ENCODE results near the gene HPCAL1. TPM values are rescaled to one million over a fixed set of nuclear protein-coding genes. Genes with fewer than 3 reads are reported as not detected.

HPCAL1 gene
- total RNA-seq, 3 donors from 2014 or later: 42.0 to 98.1 (median 47.7) TPM

GRCh38 chr2:10307561-10308156, 5.0 kb downstream of the HPCAL1 start:
- DNase-seq (no peak), ATAC-seq (no peak)
- Histone ChIP-seq H3K9me3 (no peaks in the 10 kb centered on the region), H3K4me1 (ENCODE audit: low read depth) (peaks cover 4% of the 10 kb centered on the region), H3K4me3 (no peak overlapping the region), H3K36me3 (ENCODE audit: low read depth) (no peaks in the 10 kb centered on the region)
- intact Hi-C loops (cut with DNase I, micrococcal nuclease): loop anchor here in 1 of 2 donors (10.0 kb wide), 1 partner anchor 183 kb away; the partner anchor contains the start of gene RRM2
- TF ChIP-seq, protein P1, sequence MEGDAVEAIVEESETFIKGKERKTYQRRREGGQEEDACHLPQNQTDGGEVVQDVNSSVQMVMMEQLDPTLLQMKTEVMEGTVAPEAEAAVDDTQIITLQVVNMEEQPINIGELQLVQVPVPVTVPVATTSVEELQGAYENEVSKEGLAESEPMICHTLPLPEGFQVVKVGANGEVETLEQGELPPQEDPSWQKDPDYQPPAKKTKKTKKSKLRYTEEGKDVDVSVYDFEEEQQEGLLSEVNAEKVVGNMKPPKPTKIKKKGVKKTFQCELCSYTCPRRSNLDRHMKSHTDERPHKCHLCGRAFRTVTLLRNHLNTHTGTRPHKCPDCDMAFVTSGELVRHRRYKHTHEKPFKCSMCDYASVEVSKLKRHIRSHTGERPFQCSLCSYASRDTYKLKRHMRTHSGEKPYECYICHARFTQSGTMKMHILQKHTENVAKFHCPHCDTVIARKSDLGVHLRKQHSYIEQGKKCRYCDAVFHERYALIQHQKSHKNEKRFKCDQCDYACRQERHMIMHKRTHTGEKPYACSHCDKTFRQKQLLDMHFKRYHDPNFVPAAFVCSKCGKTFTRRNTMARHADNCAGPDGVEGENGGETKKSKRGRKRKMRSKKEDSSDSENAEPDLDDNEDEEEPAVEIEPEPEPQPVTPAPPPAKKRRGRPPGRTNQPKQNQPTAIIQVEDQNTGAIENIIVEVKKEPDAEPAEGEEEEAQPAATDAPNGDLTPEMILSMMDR (IDR thresholded peaks at IDR 0.05): no peak

GRCh38 chr2:10308866-10309265, 6.2 kb downstream of the HPCAL1 start:
- intact Hi-C loops (cut with DNase I, micrococcal nuclease): loop anchor here in 1 of 2 donors (10.0 kb wide), 1 partner anchor 184 kb away; the partner anchor contains the start of gene RRM2
- no peak overlapping the region for H3K4me3 ChIP-seq
- DNase-seq: no peak
- peaks cover 4% of the 10 kb centered on the region for H3K4me1 ChIP-seq (ENCODE audit: low read depth)
- TF ChIP-seq, protein P1 (IDR thresholded peaks at IDR 0.05): no peak
- no peak for ATAC-seq
- H3K9me3 ChIP-seq: no peaks in the 10 kb centered on the region
- H3K36me3 ChIP-seq (ENCODE audit: low read depth): no peaks in the 10 kb centered on the region

GRCh38 chr2:10309286-10309685, 6.6 kb downstream of the HPCAL1 start:
- H3K9me3 ChIP-seq: no peaks in the 10 kb centered on the region
- H3K36me3 ChIP-seq (ENCODE audit: low read depth): no peaks in the 10 kb centered on the region
- ATAC-seq (no peak), DNase-seq (no peak)
- intact Hi-C loops (cut with DNase I, micrococcal nuclease): loop anchor here in 1 of 2 donors (10.0 kb wide), 1 partner anchor 184 kb away; the partner anchor contains the start of gene RRM2
- peaks cover 4% of the 10 kb centered on the region for H3K4me1 ChIP-seq (ENCODE audit: low read depth)
- TF ChIP-seq, protein P1 (IDR thresholded peaks at IDR 0.05): no peak
- no peak overlapping the region for H3K4me3 ChIP-seq

- intact Hi-C loops (cut with DNase I, micrococcal nuclease): no loop called here
- no peak overlapping the region for H3K4me3 ChIP-seq
- TF ChIP-seq, protein P1 (IDR thresholded peaks at IDR 0.05): no peak
- ATAC-seq: no peak
- H3K36me3 ChIP-seq (ENCODE audit: low read depth): no peaks in the 10 kb centered on the region
- H3K4me1 ChIP-seq (ENCODE audit: low read depth): no peaks in the 10 kb centered on the region
- no peak for DNase-seq
- H3K9me3 ChIP-seq: no peaks in the 10 kb centered on the region
Measured at GRCh38 chr2:10310309-10310888, 7.7 kb downstream of the HPCAL1 start.

- H3K4me1 ChIP-seq (ENCODE audit: low read depth): no peaks in the 10 kb centered on the region
- no peak for ATAC-seq
- intact Hi-C loops (cut with DNase I, micrococcal nuclease): no loop called here
- no peaks in the 10 kb centered on the region for H3K9me3 ChIP-seq
- DNase-seq: no peak
- H3K36me3 ChIP-seq (ENCODE audit: low read depth): no peaks in the 10 kb centered on the region
- no peak overlapping the region for H3K4me3 ChIP-seq
- TF ChIP-seq, protein P1 (IDR thresholded peaks at IDR 0.05): no peak
Measured at GRCh38 chr2:10311736-10312135, 9.0 kb downstream of the HPCAL1 start.
